H1 (cell line): ENCODE measurements around the gene FREM1. TPM values are rescaled to one million over a fixed set of nuclear protein-coding genes. Genes with fewer than 3 reads are reported as not detected.

Source experiments
- BACH1 ChIP-seq: IDR thresholded peaks from 2 replicates; pipeline ENCODE4 v1.6.1; 2012; ENCODE audit warnings: low read length, improper control_type of control experiment
- E2F6 ChIP-seq: IDR thresholded peaks from 2 replicates; pipeline ENCODE4 v1.6.1; 2012; ENCODE audit warnings: inconsistent platforms
- JUN ChIP-seq: IDR thresholded peaks from 2 replicates; pipeline ENCODE4 v1.6.1; 2011; ENCODE audit warnings: low read depth, mild to moderate bottlenecking, improper control_type of control experiment, low read length
- KDM4A ChIP-seq: IDR thresholded peaks from one replicate; pipeline ENCODE4 v1.7.1; 2012; ENCODE audit warnings: low read depth, mild to moderate bottlenecking, moderate library complexity, low read length, inconsistent platforms; ENCODE audit not compliant: severe bottlenecking
- RBBP5 ChIP-seq: IDR thresholded peaks from 2 replicates; pipeline ENCODE4 v1.7.1; 2012; ENCODE audit warnings: low read depth, mild to moderate bottlenecking, inconsistent platforms, low read length, moderate library complexity, borderline replicate concordance
- SIRT6 ChIP-seq: IDR thresholded peaks from one replicate; pipeline ENCODE4 v1.7.1; 2012; ENCODE audit warnings: low read length, inconsistent platforms
- TAF7 ChIP-seq: optimal IDR thresholded peaks from 2 replicates; pipeline ENCODE3; 2011; ENCODE audit warnings: low read depth, mild to moderate bottlenecking, inconsistent platforms, low read length, moderate library complexity, borderline replicate concordance
- TBP ChIP-seq: IDR thresholded peaks from 2 replicates; pipeline ENCODE4 v1.6.1; 2011; ENCODE audit warnings: low read depth, low read length, improper control_type of control experiment
- ZNF274 ChIP-seq: IDR thresholded peaks from 2 replicates; pipeline ENCODE4 v1.7.0; 2012; ENCODE audit warnings: low read length, borderline replicate concordance; ENCODE audit errors: extremely low read depth
- polyA plus RNA-seq, 7 experiments: library from polyadenylated mRNA; depleted of rRNA in 3 of 7; stranded (reverse) in 5 of 7; unstranded in 2 of 7; fragments of >200 nt in 5 of 7; fragments of 200-250 nt in 2 of 7; gene quantifications; 1 replicate in 5 of 7; 2 replicates in 1 of 7; 4 replicates in 1 of 7; pipeline versions ENCODE4 v1.2.1 to v1.2.3, GENCODE V29; 2011 to 2013; ENCODE audit warnings: missing spikeins in 2 of 7, mixed read lengths in 2 of 7
- total RNA-seq: library from RNA; stranded (reverse); fragmentation: NEBNext Ultra II Directional; extraction: Animal tissue kit (Norgen Biotek cat#: 25700); gene quantifications from 2 replicates; pipeline ENCODE4 v1.2.1, GENCODE V29; 2021

FREM1 gene
- total and polyA plus RNA-seq, 2 of the 8 experiments (the other 6 are each of a cell fraction or from before 2014, with no cell fraction given), result 2.6 to 3.1 TPM

- TF ChIP-seq TBP (no peak), SIRT6 (no peak), RBBP5 (no peak), E2F6 (no peak), JUN (no peak), KDM4A (no peak), TAF7 (no peak), ZNF274 (no peak), BACH1 (no peak)
These were observed 97.4 kb downstream of the FREM1 start (continued) for GRCh38 chr9:14812806-14813205.
